GM23338 (cell line): ENCODE data around the gene HAPLN2. TPM values are rescaled to one million over a fixed set of nuclear protein-coding genes. Genes with fewer than 3 reads are reported as not detected.

Experiments
- ATAC-seq: fragments of 200-7000 bp; cut with Tn5 transposase; 3 replicates; pipeline ENCODE4 v1.9.1; 2020
- DNase-seq: peaks from one replicate; pipeline ENCODE4 v3.0.0-alpha.2; 2015; ENCODE audit warnings: low spot score
- H2AFZ ChIP-seq: fragments of 200-600 bp; sonication (generic); 2 replicates; pipeline ENCODE4 v1.8.0; 2016; ENCODE audit warnings: antibody characterized with exemption, mild to moderate bottlenecking, moderate library complexity
- H3F3A ChIP-seq: fragments of 200-600 bp; sonication (generic); replicated peaks from 2 replicates; pipeline ENCODE4 v1.8.0; 2017; ENCODE audit warnings: antibody characterized with exemption, mixed run types, low read depth
- H3K27ac ChIP-seq: fragments of 200-600 bp; sonication (generic); 2 replicates; pipeline ENCODE4 v1.6.1; 2016; ENCODE audit warnings: low read depth
- H3K27me3 ChIP-seq: fragments of 200-600 bp; sonication (generic); 2 replicates; pipeline ENCODE4 v1.8.0; 2016; ENCODE audit warnings: mild to moderate bottlenecking, mixed run types, moderate library complexity; ENCODE audit not compliant: insufficient read depth
- H3K36me3 ChIP-seq: fragments of 200-600 bp; sonication (generic); 2 replicates; pipeline ENCODE4 v1.8.0; 2016; ENCODE audit warnings: mild to moderate bottlenecking; ENCODE audit not compliant: insufficient read depth
- H3K4me1 ChIP-seq: fragments of 200-600 bp; sonication (generic); 2 replicates; pipeline ENCODE4 v1.8.0; 2016; ENCODE audit warnings: mild to moderate bottlenecking, moderate library complexity; ENCODE audit not compliant: insufficient read depth
- H3K4me2 ChIP-seq: fragments of 200-600 bp; sonication (generic); 2 replicates; pipeline ENCODE4 v1.7.1; 2017; ENCODE audit warnings: mixed run types
- H3K4me3 ChIP-seq: fragments of 200-600 bp; sonication (generic); 2 replicates; pipeline ENCODE4 v1.6.1; 2016; ENCODE audit warnings: mixed run types
- H3K79me2 ChIP-seq: fragments of 200-600 bp; sonication (generic); replicated peaks from 2 replicates; pipeline ENCODE4 v1.8.0; 2017; ENCODE audit warnings: mild to moderate bottlenecking; ENCODE audit not compliant: insufficient read depth
- H3K9me2 ChIP-seq: fragments of 200-600 bp; sonication (generic); 2 replicates; pipeline ENCODE4 v1.8.0; 2017; ENCODE audit not compliant: insufficient read depth
- H4K20me1 ChIP-seq: fragments of 200-600 bp; sonication (generic); replicated peaks from 2 replicates; pipeline ENCODE4 v1.8.0; 2017; ENCODE audit warnings: mild to moderate bottlenecking; ENCODE audit not compliant: insufficient read depth
- H3K27ac Mint-ChIP-seq: 2 replicates; pipeline ENCODE4 v1.8.0; 2020; ENCODE audit warnings: inconsistent platforms, mild to moderate bottlenecking, moderate library complexity, mixed read lengths
- H3K27me3 Mint-ChIP-seq: 3 replicates; pipeline ENCODE4 v1.8.0; 2022; ENCODE audit warnings: low read depth, mild to moderate bottlenecking, moderate library complexity, mixed read lengths, inconsistent platforms; ENCODE audit not compliant: insufficient read depth, poor library complexity
- H3K36me3 Mint-ChIP-seq: 3 replicates; pipeline ENCODE4 v1.8.0; 2021; ENCODE audit warnings: low read depth, mild to moderate bottlenecking, inconsistent platforms, moderate library complexity, mixed read lengths
- H3K4me1 Mint-ChIP-seq: 3 replicates; pipeline ENCODE4 v1.8.0; 2020; ENCODE audit warnings: mild to moderate bottlenecking, inconsistent platforms, mixed read lengths
- H3K4me3 Mint-ChIP-seq: 3 replicates; pipeline ENCODE4 v1.8.0; 2021; ENCODE audit warnings: moderate library complexity, mild to moderate bottlenecking, inconsistent platforms, mixed read lengths
- H3K9me3 Mint-ChIP-seq: 3 replicates; pipeline ENCODE4 v1.8.0; 2020; ENCODE audit warnings: moderate library complexity, mild to moderate bottlenecking, inconsistent platforms, mixed read lengths
- polyA plus RNA-seq: library from polyadenylated mRNA; unstranded; fragments of >200 nt; fragmentation: Nextera tagmentation; extraction: Ambion mirVana; gene quantifications from 2 replicates; pipeline ENCODE4 v1.2.1, GENCODE V29; 2016
- total RNA-seq: library from RNA; depleted of rRNA; stranded (reverse); fragments of >200 nt; shearing (Covaris generic); gene quantifications from 2 replicates; pipeline ENCODE4 v1.2.3, GENCODE V29; 2014
- TF ChIP-seq, protein P1 (sequence below), 2 experiments: fragments of 200-600 bp in 1 of 2; sonication (generic) in 1 of 2; conservative IDR thresholded peaks; 2 replicates each; pipeline versions ENCODE4 v1.5.1 to v1.6.1; 2016 to 2017; ENCODE audit warnings: antibody characterized with exemption in 2 of 2, low read depth in 2 of 2, mild to moderate bottlenecking in 2 of 2, moderate library complexity in 1 of 2
- TF ChIP-seq, protein P2 (sequence below): IDR thresholded peaks from one replicate; pipeline ENCODE4 v1.6.1; 2018; ENCODE audit warnings: antibody characterized with exemption; ENCODE audit not compliant: unreplicated experiment
- TF ChIP-seq, protein P3 (sequence below): fragments of 250-450 bp; sonication (Bioruptor Pico); IDR thresholded peaks from 2 replicates; pipeline ENCODE4 v1.5.0; 2020; ENCODE audit warnings: mild to moderate bottlenecking, moderate library complexity

HAPLN2 gene
- total and polyA plus RNA-seq, 2 experiments from 2014 or later: 0.53 TPM; not detected in 1

DNA sequence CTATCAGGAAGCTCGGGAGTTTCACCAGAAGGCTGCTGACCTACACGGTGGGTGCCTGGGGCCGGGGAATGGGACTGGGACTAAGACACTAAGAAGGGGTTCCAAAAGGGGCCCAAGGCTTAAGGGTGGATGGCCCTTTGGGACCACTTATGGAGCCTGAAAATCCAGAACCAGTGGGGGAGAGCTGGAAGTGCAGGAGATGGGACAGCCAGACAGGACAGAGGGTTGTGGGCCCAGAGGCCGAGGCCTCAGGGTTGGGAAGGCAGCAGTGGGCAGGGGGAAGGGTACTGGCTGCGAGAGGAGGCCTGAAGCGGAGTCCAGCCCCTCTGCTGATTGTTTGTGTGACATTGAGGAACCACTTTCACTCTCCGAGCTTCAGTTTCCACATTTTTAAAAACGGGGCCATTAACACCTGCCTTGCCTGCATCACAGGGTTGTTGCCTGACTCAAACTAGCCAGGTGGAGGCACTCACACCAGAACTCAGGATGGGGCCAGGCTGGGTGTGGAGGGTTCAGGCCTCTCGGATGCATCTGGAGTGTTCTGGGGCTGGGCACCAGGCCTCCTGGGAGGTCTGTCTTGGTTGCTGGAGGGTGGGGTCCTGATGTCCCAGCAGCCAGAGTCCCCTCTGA is 36.7 kb upstream of the HAPLN2 start:
- H3K4me1 Mint-ChIP-seq: peaks cover 26% of the 10 kb centered on the region
- 0 out of 2 replicates have a peak overlapping the region, but pooled peaks have one; percentile 7 for H2AFZ ChIP-seq
- peaks cover 9% of the 10 kb centered on the region for H3K27me3 Mint-ChIP-seq
- ATAC-seq (no peak), DNase-seq (no peak)
- no peaks in the 10 kb centered on the region; the same call in 2 of the 3 replicates for H3K36me3 Mint-ChIP-seq
- H3K9me2 ChIP-seq: 0 out of 2 replicates have a peak, but pooled peaks cover 3% of the 10 kb centered on the region
- H3K4me2 ChIP-seq: no peak overlapping the region
- H3F3A ChIP-seq: no peaks in the 10 kb centered on the region
- no peak overlapping the region for H3K4me3 Mint-ChIP-seq
- H3K27me3 ChIP-seq: no peaks in the 10 kb centered on the region
- no peak overlapping the region for H3K4me3 ChIP-seq
- H3K27ac ChIP-seq: no peak overlapping the region
- H3K9me3 Mint-ChIP-seq: no peaks in the 10 kb centered on the region; the same call in 2 of the 3 replicates
- peaks cover 10% of the 10 kb centered on the region for H3K4me1 ChIP-seq
- TF ChIP-seq, protein P1, sequence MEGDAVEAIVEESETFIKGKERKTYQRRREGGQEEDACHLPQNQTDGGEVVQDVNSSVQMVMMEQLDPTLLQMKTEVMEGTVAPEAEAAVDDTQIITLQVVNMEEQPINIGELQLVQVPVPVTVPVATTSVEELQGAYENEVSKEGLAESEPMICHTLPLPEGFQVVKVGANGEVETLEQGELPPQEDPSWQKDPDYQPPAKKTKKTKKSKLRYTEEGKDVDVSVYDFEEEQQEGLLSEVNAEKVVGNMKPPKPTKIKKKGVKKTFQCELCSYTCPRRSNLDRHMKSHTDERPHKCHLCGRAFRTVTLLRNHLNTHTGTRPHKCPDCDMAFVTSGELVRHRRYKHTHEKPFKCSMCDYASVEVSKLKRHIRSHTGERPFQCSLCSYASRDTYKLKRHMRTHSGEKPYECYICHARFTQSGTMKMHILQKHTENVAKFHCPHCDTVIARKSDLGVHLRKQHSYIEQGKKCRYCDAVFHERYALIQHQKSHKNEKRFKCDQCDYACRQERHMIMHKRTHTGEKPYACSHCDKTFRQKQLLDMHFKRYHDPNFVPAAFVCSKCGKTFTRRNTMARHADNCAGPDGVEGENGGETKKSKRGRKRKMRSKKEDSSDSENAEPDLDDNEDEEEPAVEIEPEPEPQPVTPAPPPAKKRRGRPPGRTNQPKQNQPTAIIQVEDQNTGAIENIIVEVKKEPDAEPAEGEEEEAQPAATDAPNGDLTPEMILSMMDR (conservative IDR thresholded peaks at IDR 0.05; ENCODE audit: low read depth in 2 of 2): 0 out of 4 replicates have a peak, but pooled peaks of 1 of the 2 experiments have one; percentile 9
- TF ChIP-seq, protein P2, sequence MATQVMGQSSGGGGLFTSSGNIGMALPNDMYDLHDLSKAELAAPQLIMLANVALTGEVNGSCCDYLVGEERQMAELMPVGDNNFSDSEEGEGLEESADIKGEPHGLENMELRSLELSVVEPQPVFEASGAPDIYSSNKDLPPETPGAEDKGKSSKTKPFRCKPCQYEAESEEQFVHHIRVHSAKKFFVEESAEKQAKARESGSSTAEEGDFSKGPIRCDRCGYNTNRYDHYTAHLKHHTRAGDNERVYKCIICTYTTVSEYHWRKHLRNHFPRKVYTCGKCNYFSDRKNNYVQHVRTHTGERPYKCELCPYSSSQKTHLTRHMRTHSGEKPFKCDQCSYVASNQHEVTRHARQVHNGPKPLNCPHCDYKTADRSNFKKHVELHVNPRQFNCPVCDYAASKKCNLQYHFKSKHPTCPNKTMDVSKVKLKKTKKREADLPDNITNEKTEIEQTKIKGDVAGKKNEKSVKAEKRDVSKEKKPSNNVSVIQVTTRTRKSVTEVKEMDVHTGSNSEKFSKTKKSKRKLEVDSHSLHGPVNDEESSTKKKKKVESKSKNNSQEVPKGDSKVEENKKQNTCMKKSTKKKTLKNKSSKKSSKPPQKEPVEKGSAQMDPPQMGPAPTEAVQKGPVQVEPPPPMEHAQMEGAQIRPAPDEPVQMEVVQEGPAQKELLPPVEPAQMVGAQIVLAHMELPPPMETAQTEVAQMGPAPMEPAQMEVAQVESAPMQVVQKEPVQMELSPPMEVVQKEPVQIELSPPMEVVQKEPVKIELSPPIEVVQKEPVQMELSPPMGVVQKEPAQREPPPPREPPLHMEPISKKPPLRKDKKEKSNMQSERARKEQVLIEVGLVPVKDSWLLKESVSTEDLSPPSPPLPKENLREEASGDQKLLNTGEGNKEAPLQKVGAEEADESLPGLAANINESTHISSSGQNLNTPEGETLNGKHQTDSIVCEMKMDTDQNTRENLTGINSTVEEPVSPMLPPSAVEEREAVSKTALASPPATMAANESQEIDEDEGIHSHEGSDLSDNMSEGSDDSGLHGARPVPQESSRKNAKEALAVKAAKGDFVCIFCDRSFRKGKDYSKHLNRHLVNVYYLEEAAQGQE: no peak
- no peaks in the 10 kb centered on the region for H3K79me2 ChIP-seq
- H4K20me1 ChIP-seq: no peaks in the 10 kb centered on the region
- H3K36me3 ChIP-seq: no peaks in the 10 kb centered on the region
- H3K27ac Mint-ChIP-seq: no peak overlapping the region

DNA sequence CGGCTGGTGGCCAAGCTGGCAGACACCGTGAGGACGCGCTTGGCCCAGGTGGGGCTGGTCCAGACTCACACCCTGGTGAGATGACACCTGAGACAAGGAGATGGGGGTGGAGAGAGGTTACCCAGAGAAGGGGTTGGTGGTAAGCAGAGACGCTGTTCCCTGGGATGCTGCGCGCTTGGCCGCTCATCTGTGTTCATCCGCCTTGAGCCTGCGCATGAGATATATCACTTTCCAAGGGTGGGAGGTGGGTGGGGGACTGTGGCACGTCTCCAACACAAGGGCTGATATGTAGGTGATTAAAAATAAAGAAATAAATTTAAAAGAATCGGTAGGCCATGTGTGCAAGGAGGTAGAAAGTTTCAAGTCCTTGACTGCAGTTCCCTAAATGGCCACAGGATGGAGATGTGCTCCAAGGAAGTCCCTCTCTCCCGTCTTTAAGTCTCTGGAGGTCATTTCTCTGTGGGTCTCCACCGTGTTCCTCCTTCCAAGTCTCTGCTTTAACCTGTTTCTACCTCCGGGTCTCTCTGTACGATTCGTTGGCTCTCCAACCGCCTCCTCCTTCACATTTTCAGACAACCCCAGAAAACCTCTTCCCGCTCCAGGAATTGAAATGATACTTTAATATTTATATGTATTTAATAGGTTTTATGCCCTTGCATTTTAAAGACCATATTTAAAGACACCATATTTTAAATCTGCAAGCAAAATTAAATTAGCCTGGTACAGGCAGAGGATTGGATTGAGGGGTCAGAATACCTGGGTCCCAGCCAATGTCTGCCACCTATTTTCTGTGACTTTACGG is 35.2 kb upstream of the HAPLN2 start:
- H3K4me3 ChIP-seq: peak overlapping the region; percentile 41
- peak overlapping the region; percentile 72 for H3K4me2 ChIP-seq
- H4K20me1 ChIP-seq: no peaks in the 10 kb centered on the region
- peaks cover 10% of the 10 kb centered on the region for H3K4me1 ChIP-seq
- peak; percentile 97 for DNase-seq
- H3K36me3 ChIP-seq: no peaks in the 10 kb centered on the region
- H3K79me2 ChIP-seq: no peaks in the 10 kb centered on the region
- H3K27ac Mint-ChIP-seq: no peak overlapping the region
- peaks cover 26% of the 10 kb centered on the region for H3K4me1 Mint-ChIP-seq
- H3K4me3 Mint-ChIP-seq: peak overlapping the region; percentile 62
- H3K9me2 ChIP-seq: 0 out of 2 replicates have a peak, but pooled peaks cover 3% of the 10 kb centered on the region
- H3K36me3 Mint-ChIP-seq: no peaks in the 10 kb centered on the region; the same call in 2 of the 3 replicates
- peaks cover 8% of the 10 kb centered on the region for H3K27me3 Mint-ChIP-seq
- H2AFZ ChIP-seq: peak overlapping the region; percentile 92; the same call in 1 of the 2 replicates
- H3K27me3 ChIP-seq: no peaks in the 10 kb centered on the region
- no peak overlapping the region for H3K27ac ChIP-seq
- ATAC-seq: peak; percentile 77
- H3K9me3 Mint-ChIP-seq: no peaks in the 10 kb centered on the region; the same call in 2 of the 3 replicates
- no peaks in the 10 kb centered on the region for H3F3A ChIP-seq
- TF ChIP-seq, protein P1 (conservative IDR thresholded peaks at IDR 0.05; ENCODE audit: low read depth in 2 of 2): peak; percentile 83 to 95
- TF ChIP-seq, protein P3, sequence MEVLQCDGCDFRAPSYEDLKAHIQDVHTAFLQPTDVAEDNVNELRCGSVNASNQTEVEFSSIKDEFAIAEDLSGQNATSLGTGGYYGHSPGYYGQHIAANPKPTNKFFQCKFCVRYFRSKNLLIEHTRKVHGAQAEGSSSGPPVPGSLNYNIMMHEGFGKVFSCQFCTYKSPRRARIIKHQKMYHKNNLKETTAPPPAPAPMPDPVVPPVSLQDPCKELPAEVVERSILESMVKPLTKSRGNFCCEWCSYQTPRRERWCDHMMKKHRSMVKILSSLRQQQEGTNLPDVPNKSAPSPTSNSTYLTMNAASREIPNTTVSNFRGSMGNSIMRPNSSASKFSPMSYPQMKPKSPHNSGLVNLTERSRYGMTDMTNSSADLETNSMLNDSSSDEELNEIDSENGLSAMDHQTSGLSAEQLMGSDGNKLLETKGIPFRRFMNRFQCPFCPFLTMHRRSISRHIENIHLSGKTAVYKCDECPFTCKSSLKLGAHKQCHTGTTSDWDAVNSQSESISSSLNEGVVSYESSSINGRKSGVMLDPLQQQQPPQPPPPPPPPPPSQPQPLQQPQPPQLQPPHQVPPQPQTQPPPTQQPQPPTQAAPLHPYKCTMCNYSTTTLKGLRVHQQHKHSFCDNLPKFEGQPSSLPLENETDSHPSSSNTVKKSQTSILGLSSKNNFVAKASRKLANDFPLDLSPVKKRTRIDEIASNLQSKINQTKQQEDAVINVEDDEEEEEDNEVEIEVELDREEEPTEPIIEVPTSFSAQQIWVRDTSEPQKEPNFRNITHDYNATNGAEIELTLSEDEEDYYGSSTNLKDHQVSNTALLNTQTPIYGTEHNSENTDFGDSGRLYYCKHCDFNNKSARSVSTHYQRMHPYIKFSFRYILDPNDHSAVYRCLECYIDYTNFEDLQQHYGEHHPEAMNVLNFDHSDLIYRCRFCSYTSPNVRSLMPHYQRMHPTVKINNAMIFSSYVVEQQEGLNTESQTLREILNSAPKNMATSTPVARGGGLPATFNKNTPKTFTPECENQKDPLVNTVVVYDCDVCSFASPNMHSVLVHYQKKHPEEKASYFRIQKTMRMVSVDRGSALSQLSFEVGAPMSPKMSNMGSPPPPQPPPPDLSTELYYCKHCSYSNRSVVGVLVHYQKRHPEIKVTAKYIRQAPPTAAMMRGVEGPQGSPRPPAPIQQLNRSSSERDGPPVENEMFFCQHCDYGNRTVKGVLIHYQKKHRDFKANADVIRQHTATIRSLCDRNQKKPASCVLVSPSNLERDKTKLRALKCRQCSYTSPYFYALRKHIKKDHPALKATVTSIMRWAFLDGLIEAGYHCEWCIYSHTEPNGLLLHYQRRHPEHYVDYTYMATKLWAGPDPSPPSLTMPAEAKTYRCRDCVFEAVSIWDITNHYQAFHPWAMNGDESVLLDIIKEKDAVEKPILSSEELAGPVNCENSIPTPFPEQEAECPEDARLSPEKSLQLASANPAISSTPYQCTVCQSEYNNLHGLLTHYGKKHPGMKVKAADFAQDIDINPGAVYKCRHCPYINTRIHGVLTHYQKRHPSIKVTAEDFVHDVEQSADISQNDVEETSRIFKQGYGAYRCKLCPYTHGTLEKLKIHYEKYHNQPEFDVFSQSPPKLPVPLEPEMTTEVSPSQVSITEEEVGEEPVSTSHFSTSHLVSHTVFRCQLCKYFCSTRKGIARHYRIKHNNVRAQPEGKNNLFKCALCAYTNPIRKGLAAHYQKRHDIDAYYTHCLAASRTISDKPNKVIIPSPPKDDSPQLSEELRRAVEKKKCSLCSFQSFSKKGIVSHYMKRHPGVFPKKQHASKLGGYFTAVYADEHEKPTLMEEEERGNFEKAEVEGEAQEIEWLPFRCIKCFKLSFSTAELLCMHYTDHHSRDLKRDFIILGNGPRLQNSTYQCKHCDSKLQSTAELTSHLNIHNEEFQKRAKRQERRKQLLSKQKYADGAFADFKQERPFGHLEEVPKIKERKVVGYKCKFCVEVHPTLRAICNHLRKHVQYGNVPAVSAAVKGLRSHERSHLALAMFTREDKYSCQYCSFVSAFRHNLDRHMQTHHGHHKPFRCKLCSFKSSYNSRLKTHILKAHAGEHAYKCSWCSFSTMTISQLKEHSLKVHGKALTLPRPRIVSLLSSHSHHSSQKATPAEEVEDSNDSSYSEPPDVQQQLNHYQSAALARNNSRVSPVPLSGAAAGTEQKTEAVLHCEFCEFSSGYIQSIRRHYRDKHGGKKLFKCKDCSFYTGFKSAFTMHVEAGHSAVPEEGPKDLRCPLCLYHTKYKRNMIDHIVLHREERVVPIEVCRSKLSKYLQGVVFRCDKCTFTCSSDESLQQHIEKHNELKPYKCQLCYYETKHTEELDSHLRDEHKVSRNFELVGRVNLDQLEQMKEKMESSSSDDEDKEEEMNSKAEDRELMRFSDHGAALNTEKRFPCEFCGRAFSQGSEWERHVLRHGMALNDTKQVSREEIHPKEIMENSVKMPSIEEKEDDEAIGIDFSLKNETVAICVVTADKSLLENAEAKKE (CRISPR knock-in tag): 0 out of 2 replicates have a peak, but pooled peaks have one; percentile 31
